HG02588 (cell line): ENCODE data around the gene SYTL5.
"Not testable (repeated sequence)": the region's sequence is repeated elsewhere in the genome, so short reads cannot be mapped to it uniquely, and the experiment has no call there.

Experiments
- ATAC-seq: cut with Tn5 transposase; IDR thresholded peaks from one replicate; pipeline ENCODE4 v1.9.1; 2021; ENCODE audit warnings: mild to moderate bottlenecking, moderate library complexity; ENCODE audit not compliant: unreplicated experiment

SYTL5 gene

GRCh38 chrX:38006291-38006690 is at the start of gene SYTL5:
Gene SYTL5 (plus strand): TSS chrX:38006553. CDS start chrX:38033890, 27,337 bp downstream.
- no peak for ATAC-seq

GRCh38 chrX:37958525-37959211 is 47.7 kb upstream of the SYTL5 start:
- ATAC-seq = no peak

GRCh38 chrX:37959212-37960021 is 46.9 kb upstream of the SYTL5 start:
- no peak for ATAC-seq

DNA sequence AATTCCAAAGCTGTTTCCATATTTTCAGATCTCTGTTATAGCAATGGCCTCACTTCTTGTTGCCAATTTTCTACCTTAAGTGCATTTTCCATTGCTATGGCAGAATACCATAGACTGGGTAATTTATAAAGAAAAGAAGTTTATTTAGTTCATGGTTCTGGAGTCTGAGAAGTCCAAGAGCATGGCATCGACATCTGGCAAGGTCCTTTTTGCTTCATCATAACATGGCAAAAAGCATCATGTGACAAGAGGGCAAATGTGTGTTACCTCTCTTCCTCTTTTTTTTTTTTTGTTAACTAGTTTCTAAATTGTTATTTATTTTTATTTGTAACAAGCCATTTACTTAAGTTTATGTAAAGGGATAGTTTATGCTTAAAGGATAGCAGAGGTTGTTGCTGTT is 45.2 kb upstream of the SYTL5 start:
- ATAC-seq = no peak

GRCh38 chrX:37967714-37968113 is 38.6 kb upstream of the SYTL5 start:
- no peak for ATAC-seq

- no peak for ATAC-seq
These were observed 30.9 kb upstream of the SYTL5 start for GRCh38 chrX:37975421-37975820.

DNA sequence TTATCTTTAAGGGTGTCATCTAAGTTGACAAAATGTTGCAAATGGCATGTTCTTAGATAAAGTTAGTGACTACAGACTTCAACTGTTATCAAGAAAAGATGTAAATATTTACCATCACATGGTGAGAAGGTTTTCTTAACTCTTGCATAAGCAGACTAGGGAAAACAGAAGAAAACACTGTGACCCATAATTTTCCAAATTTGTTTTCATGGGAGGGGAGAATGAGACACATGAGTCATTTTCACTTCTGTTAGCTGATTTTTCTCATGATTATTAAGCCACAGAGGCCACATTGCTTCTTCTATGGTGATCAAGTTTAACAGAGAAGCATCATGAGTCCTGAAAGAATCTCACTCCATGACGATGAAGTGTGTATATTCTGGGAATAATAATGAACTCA is 30.2 kb upstream of the SYTL5 start:
- no peak for ATAC-seq

GRCh38 chrX:37984880-37985279 is 21.5 kb upstream of the SYTL5 start:
- ATAC-seq = no peak

GRCh38 chrX:37986893-37987292 is 19.5 kb upstream of the SYTL5 start:
- ATAC-seq = no peak

GRCh38 chrX:37989304-37989703 is 17.0 kb upstream of the SYTL5 start:
- no peak for ATAC-seq

GRCh38 chrX:37991303-37991702 is 15.1 kb upstream of the SYTL5 start:
- not testable (repeated sequence) for ATAC-seq

DNA sequence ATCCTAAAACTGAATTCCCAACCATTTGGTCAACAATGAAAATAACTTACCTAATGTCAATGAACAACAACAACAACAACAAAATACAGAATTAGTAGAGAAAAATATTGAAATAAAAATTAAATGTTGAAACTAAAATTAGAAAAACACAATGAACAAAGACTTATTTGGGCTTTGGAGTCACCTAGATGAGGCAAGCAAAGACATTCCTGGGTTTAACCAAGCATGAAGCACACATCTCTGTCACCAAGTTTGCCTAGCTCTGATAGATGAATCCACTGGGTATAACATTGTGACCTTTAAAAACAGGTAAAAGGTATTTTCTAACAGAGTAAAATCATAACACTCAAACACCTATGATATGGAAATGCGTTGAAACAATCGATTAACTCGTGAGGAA is 13.2 kb upstream of the SYTL5 start:
- no peak for ATAC-seq

- ATAC-seq = no peak
These were observed 12.3 kb upstream of the SYTL5 start for GRCh38 chrX:37993837-37994619.

DNA sequence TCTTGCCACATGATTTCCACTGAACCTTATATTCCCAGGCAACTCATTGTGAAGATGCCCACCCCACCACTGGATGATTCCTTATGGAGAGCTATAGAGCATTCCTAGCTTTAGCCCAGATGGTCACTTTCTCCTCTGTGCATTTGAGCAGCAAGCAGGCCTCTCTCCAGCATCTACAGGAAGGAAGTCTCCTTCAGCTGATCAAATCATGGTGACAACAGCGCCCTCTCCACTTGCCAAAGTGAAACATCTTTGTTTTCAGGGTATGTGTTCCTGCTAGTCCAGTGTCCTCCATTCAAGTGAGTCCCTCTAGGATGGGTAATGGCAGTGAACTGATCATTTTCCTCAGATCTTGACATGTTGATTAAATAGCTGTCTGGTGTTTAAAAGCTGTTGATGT is 10.9 kb upstream of the SYTL5 start:
- no peak for ATAC-seq

GRCh38 chrX:37997096-37997495 is 9.3 kb upstream of the SYTL5 start:
- ATAC-seq = no peak

DNA sequence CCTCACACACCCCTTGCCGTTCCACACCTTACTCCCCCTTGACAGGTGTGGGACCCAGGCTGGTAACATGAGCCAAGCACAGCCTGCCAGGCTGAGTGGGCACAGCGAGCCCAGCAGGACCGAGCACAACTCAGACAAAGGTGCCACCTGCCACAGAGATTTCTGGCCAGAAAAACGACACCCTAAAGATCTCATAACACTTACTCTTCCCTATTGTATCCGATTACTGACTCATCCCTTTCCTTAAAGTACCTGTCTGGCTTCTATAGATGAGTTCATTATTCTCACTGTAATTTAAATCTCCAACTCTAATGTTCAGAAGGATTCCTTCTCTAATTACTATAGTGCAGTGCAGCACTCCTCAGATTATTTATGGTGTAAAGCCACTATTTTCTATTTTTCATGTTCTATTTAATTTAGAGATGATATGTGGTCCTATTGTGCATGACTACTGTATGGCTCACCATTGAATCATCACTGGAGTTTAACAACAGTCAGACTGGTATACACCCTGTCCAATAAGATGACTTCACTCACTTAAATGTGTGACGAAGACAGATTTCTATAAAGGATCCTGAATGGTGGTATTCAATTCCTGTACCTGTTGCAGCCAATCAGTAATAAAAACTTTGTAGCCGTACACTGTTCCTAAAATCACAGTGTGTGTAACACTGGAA is 7.6 kb upstream of the SYTL5 start:
- no peak for ATAC-seq

GRCh38 chrX:38000706-38001105 is 5.6 kb upstream of the SYTL5 start:
- no peak for ATAC-seq

DNA sequence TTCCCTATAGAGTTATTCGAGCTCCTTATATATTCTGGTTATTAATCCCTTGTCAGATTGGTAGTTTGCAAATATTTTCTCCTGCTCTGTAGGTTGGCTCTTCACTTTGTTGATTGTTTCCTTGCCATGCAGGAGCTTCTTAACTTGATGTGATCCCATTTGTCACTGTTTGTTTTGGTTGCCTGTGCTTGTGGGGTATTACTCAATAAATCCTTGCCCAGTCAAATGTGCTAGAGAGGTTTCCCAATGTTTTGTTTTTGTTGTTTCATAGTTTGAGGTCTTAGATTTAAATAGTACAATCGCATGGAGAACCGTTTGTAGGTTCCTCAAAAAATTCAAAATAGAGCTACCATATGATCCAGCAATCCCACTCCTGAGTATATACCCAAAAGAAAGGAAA is 2.3 kb upstream of the SYTL5 start:
- ATAC-seq = no peak

DNA sequence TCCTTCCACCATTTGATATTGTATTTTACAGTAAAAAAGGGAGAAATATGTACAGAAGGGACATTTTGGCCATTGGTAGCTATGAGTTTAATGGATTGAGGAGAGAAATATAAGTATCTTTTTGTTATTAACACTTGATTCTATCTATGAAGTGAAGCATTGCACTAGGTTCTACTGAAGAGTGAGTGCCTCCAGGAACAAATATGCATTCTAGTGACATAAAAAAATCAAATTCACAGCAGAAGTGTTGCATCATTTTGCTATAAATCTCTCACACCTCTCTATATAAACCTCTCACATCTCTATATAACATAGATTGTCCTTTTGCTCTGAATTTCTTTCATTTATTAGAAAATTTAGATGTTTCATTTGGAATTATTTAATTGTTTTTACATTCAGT is 425 bp downstream of the SYTL5 start:
- no peak for ATAC-seq

DNA sequence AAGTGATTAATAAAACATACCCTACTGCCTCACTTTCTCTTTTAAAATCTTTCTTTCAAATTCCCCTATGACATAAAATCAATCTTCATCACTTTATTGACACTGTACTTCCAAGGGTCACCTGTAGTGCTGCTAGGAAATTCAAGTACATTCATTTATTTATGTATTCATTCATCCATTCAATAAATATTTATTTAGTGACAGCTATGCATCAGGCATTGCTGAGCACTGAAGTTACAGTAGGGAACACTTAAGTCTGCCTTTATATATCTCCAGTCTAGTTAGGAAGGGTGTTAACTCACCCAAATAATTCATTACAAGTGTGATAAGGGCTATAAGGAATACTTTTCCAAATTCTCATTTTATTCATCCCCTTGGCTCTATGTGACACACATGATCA is 2.3 kb downstream of the SYTL5 start:
- ATAC-seq = no peak

DNA sequence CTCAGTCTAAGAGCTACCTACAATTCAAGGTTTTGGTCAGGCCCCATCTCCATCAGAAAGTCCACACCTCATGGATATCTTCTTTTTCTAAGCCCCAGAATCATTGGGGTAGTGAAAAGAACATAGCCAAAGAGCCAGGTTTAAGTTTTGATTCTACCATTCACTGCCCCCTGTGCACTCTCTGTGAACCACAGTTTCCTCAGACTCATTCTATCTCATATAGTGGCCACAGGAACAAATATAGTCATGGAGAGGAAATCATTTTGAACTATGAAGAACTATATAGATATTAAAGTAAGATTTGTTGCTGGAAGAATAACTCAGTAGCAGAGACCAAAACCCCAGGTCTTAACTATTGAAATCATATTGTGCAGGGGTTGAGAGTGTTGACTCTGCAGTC is 3.3 kb downstream of the SYTL5 start:
- ATAC-seq = no peak
